Neural cell (in vitro differentiated cells): ENCODE data around the gene DMWD. TPM values are rescaled to one million over a fixed set of nuclear protein-coding genes. Genes with fewer than 3 reads are reported as not detected.

Experiments used
- H2AFZ ChIP-seq: fragments of 200-600, 300-800 bp; sonication (generic), shearing (Covaris generic); 2 replicates; pipeline ENCODE4 v1.6.0; 2014; ENCODE audit warnings: low read depth, mild to moderate bottlenecking, antibody characterized with exemption, low read length, moderate library complexity
- H3F3A ChIP-seq: fragments of 200-600 bp; shearing (Covaris generic); 2 replicates; pipeline ENCODE4 v1.6.1; 2016; ENCODE audit warnings: mild to moderate bottlenecking, moderate library complexity, mixed read lengths, antibody characterized with exemption, low read length; ENCODE audit not compliant: insufficient read depth, poor library complexity, severe bottlenecking
- H3K27ac ChIP-seq: fragments of 200-600, 300-800 bp; sonication (generic), shearing (Covaris generic); 2 replicates; pipeline ENCODE4 v1.5.1; 2014; ENCODE audit warnings: mild to moderate bottlenecking, low read length, moderate library complexity
- H3K27me3 ChIP-seq: fragments of 300-800, 200-600 bp; sonication (generic), shearing (Covaris generic); 2 replicates; pipeline ENCODE4 v1.6.0; 2014; ENCODE audit warnings: mild to moderate bottlenecking, low read depth, low read length, moderate library complexity; ENCODE audit not compliant: insufficient read depth
- H3K36me3 ChIP-seq: fragments of 300-800, 200-600 bp; sonication (generic), shearing (Covaris generic); 2 replicates; pipeline ENCODE4 v1.5.1; 2014; ENCODE audit warnings: mild to moderate bottlenecking, antibody characterized with exemption, low read length, moderate library complexity; ENCODE audit not compliant: insufficient read depth
- H3K4me2 ChIP-seq: fragments of 300-800, 200-600 bp; sonication (generic), shearing (Covaris generic); 2 replicates; pipeline ENCODE4 v1.6.0; 2014; ENCODE audit warnings: mild to moderate bottlenecking, low read length
- H3K4me3 ChIP-seq: fragments of 300-800, 200-600 bp; sonication (generic), shearing (Covaris generic); 2 replicates; pipeline ENCODE4 v1.5.1; 2014; ENCODE audit warnings: mild to moderate bottlenecking, low read length, moderate library complexity
- H3K79me2 ChIP-seq: fragments of 200-600 bp; shearing (Covaris generic); replicated peaks from 2 replicates; pipeline ENCODE4 v1.6.0; 2014; ENCODE audit warnings: mild to moderate bottlenecking, low read length, moderate library complexity; ENCODE audit not compliant: insufficient read depth
- H3K9ac ChIP-seq: fragments of 300-800, 200-600 bp; sonication (generic), shearing (Covaris generic); 2 replicates; pipeline ENCODE4 v1.6.1; 2016; ENCODE audit warnings: mild to moderate bottlenecking, low read length, mixed read lengths
- H3K9me2 ChIP-seq: fragments of 200-600 bp; shearing (Covaris generic); 2 replicates; pipeline ENCODE4 v1.6.1; 2016; ENCODE audit warnings: mild to moderate bottlenecking, low read length, mixed read lengths; ENCODE audit not compliant: insufficient read depth
- H3K9me3 ChIP-seq: fragments of 200-600, 300-800 bp; sonication (generic), shearing (Covaris generic); 2 replicates; pipeline ENCODE4 v1.6.1; 2016; ENCODE audit warnings: mild to moderate bottlenecking, mixed run types, low read length, moderate library complexity, mixed read lengths
- H4K20me1 ChIP-seq: fragments of 200-600 bp; shearing (Covaris generic); 2 replicates; pipeline ENCODE4 v1.6.1; 2016; ENCODE audit warnings: mild to moderate bottlenecking, mixed run types; ENCODE audit not compliant: insufficient read depth
- CTCF ChIP-seq: fragments of 450-650 bp; IDR thresholded peaks from 2 replicates; pipeline ENCODE4 v1.5.1; 2014; ENCODE audit warnings: antibody characterized with exemption, mild to moderate bottlenecking, moderate library complexity; ENCODE audit not compliant: poor library complexity, severe bottlenecking
- EP300 ChIP-seq: fragments of 450-650 bp; conservative IDR thresholded peaks from 2 replicates; pipeline ENCODE4 v1.6.1; 2014; ENCODE audit warnings: antibody characterized with exemption, mild to moderate bottlenecking, moderate library complexity; ENCODE audit not compliant: poor library complexity, severe bottlenecking
- EZH2 ChIP-seq: fragments of 200-600, 300-800 bp; shearing (Covaris generic), sonication (generic); IDR thresholded peaks from 2 replicates; pipeline ENCODE4 v1.6.1; 2014; ENCODE audit warnings: antibody characterized with exemption, low read length, borderline replicate concordance, mild to moderate bottlenecking; ENCODE audit not compliant: insufficient read depth, poor library complexity, severe bottlenecking
- MXI1 ChIP-seq: fragments of 450-650 bp; conservative IDR thresholded peaks from 2 replicates; pipeline ENCODE4 v1.6.1; 2014; ENCODE audit warnings: antibody characterized with exemption, mild to moderate bottlenecking; ENCODE audit not compliant: poor library complexity, severe bottlenecking
- POLR2AphosphoS5 ChIP-seq: IDR thresholded peaks from 2 replicates; pipeline ENCODE4 v1.6.1; 2012
- RAD21 ChIP-seq: fragments of 450-650 bp; conservative IDR thresholded peaks from 2 replicates; pipeline ENCODE4 v1.6.1; 2014; ENCODE audit warnings: antibody characterized with exemption, mild to moderate bottlenecking, moderate library complexity
- REST ChIP-seq: IDR thresholded peaks from 2 replicates; pipeline ENCODE4 v1.6.1; 2012; ENCODE audit warnings: borderline replicate concordance
- SMC3 ChIP-seq: fragments of 450-650 bp; conservative IDR thresholded peaks from 2 replicates; pipeline ENCODE4 v1.6.1; 2014; ENCODE audit warnings: antibody characterized with exemption, mild to moderate bottlenecking, moderate library complexity; ENCODE audit not compliant: poor library complexity
- TAF1 ChIP-seq: IDR thresholded peaks from 2 replicates; pipeline ENCODE4 v1.6.1; 2012; ENCODE audit warnings: low read depth
- polyA plus RNA-seq: library from polyadenylated mRNA; depleted of rRNA; stranded (reverse); fragments of >200 nt; gene quantifications from 2 replicates; pipeline ENCODE4 v1.2.3, GENCODE V29; 2014

The DMWD gene
- polyA plus RNA-seq, 1 donor from 2014 or later = 20.4 TPM

- H3K9me2 ChIP-seq = no peaks in the 10 kb centered on the region
- no peaks in the 10 kb centered on the region for H3K79me2 ChIP-seq
- no peaks in the 10 kb centered on the region for H3F3A ChIP-seq
- no peaks in the 10 kb centered on the region for H3K9me3 ChIP-seq
- no peak overlapping the region for H3K9ac ChIP-seq
- H3K4me3 ChIP-seq = no peak overlapping the region
- TF ChIP-seq CTCF (no peak), TAF1 (no peak), POLR2AphosphoS5 (no peak), EZH2 (no peak), EP300 (no peak), MXI1 (no peak), RAD21 (no peak), REST (no peak), SMC3 (no peak)
- no peaks in the 10 kb centered on the region for H4K20me1 ChIP-seq
- H3K4me2 ChIP-seq = no peak overlapping the region
- H3K27ac ChIP-seq = no peak overlapping the region
- H3K36me3 ChIP-seq = no peaks in the 10 kb centered on the region
- H2AFZ ChIP-seq = no peak overlapping the region
- H3K27me3 ChIP-seq = no peaks in the 10 kb centered on the region
Observed at GRCh38 chr19:45819769-45820168, 27.1 kb upstream of the DMWD start.

GRCh38 chr19:45817725-45818301, 25.2 kb upstream of the DMWD start:
- no peak overlapping the region for H3K4me3 ChIP-seq
- H2AFZ ChIP-seq = no peak overlapping the region
- no peaks in the 10 kb centered on the region for H3K36me3 ChIP-seq
- H3K9me2 ChIP-seq = no peaks in the 10 kb centered on the region
- no peak overlapping the region for H3K27ac ChIP-seq
- no peaks in the 10 kb centered on the region for H3K27me3 ChIP-seq
- H3K4me2 ChIP-seq = no peak overlapping the region
- no peaks in the 10 kb centered on the region for H3K79me2 ChIP-seq
- H3K9me3 ChIP-seq = no peaks in the 10 kb centered on the region
- TF ChIP-seq REST (no peak), CTCF (no peak), SMC3 (no peak), TAF1 (no peak), RAD21 (no peak), POLR2AphosphoS5 (no peak), EZH2 (no peak), MXI1 (no peak), EP300 (no peak)
- H3K9ac ChIP-seq = no peak overlapping the region
- no peaks in the 10 kb centered on the region for H3F3A ChIP-seq
- no peaks in the 10 kb centered on the region for H4K20me1 ChIP-seq
